GM12873 (cell line): ENCODE measurements around the gene RSF1.

Experiments
- CTCF ChIP-seq: IDR thresholded peaks from 2 replicates; pipeline ENCODE4 v1.5.1; 2012; ENCODE audit warnings: low read depth, mild to moderate bottlenecking, moderate library complexity, low read length, control low read depth; ENCODE audit not compliant: insufficient read depth; ENCODE audit errors: missing control alignments

The RSF1 gene

GRCh38 chr11:77814848-77815247, 5.7 kb downstream of the RSF1 start:
- no peak for TF ChIP-seq CTCF

- TF ChIP-seq CTCF = no peak
These were observed 7.3 kb downstream of the RSF1 start for GRCh38 chr11:77813256-77813655.

- TF ChIP-seq CTCF = no peak
These were observed 13.5 kb downstream of the RSF1 start for GRCh38 chr11:77806993-77807392.

DNA sequence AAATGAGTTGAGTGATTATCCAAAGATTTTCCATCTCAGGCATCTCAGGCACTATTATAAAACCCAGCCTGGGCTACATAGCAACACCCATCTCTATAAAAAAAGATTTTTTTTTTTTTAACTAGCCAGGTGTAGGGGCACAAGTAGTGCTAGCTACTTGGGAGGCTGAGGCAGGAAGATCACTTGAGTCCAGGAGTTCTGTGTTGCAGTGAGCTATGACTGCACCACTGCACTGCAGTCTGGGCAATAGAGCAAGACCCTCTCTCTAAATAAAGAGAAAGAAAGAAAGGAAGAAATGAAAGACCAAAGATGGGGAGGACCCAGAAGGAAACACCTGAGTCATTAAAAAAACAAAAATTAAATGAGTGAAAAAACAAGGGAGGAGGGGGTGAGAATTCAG, 14.1 kb downstream of the RSF1 start:
- TF ChIP-seq CTCF = no peak

- TF ChIP-seq CTCF = no peak
These were observed 19.0 kb downstream of the RSF1 start for GRCh38 chr11:77801477-77801876.

GRCh38 chr11:77800449-77800848, 20.1 kb downstream of the RSF1 start:
- no peak for TF ChIP-seq CTCF

GRCh38 chr11:77799338-77799737, 21.2 kb downstream of the RSF1 start:
- TF ChIP-seq CTCF = no peak
